GM19035 (cell line): ENCODE data around the gene SLX4IP.
A peak's percentile ranks its signal among the peaks of the same experiment; 100 is the strongest.
"Not testable (repeated sequence)": the region's sequence is repeated elsewhere in the genome, so short reads cannot be mapped to it uniquely, and the experiment has no call there.

Experiments used
- ATAC-seq: cut with Tn5 transposase; IDR thresholded peaks from one replicate; pipeline ENCODE4 v1.9.1; 2021; ENCODE audit not compliant: unreplicated experiment

The SLX4IP gene

GRCh38 chr20:10434832-10435812 is at the start of gene SLX4IP:
Gene SLX4IP (plus strand): TSS chr20:10435305. CDS start chr20:10458205, 22,900 bp downstream.
- peak; percentile 54 for ATAC-seq

- ATAC-seq, result no peak
Measured at GRCh38 chr20:10385850-10386544, 49.1 kb upstream of the SLX4IP start.

- no peak for ATAC-seq
Measured at GRCh38 chr20:10387686-10388085, 47.4 kb upstream of the SLX4IP start.

- no peak for ATAC-seq
Measured at GRCh38 chr20:10388597-10388996, 46.5 kb upstream of the SLX4IP start.

- no peak for ATAC-seq
Measured at GRCh38 chr20:10390709-10391108, 44.4 kb upstream of the SLX4IP start.

GRCh38 chr20:10394752-10395151 is 40.4 kb upstream of the SLX4IP start:
- not testable (repeated sequence) for ATAC-seq

GRCh38 chr20:10398834-10399369 is 36.2 kb upstream of the SLX4IP start:
- no peak for ATAC-seq

- no peak for ATAC-seq
Measured at GRCh38 chr20:10402938-10403608, 32.0 kb upstream of the SLX4IP start.

GRCh38 chr20:10404023-10404628 is 31.0 kb upstream of the SLX4IP start:
- ATAC-seq, result no peak

GRCh38 chr20:10404959-10405530 is 30.1 kb upstream of the SLX4IP start:
- ATAC-seq, result no peak

GRCh38 chr20:10408108-10408813 is 26.8 kb upstream of the SLX4IP start:
- no peak for ATAC-seq

GRCh38 chr20:10411673-10412072 is 23.4 kb upstream of the SLX4IP start:
- no peak for ATAC-seq

GRCh38 chr20:10412591-10413408 is 22.3 kb upstream of the SLX4IP start:
- no peak for ATAC-seq

GRCh38 chr20:10415013-10415650 is 20.0 kb upstream of the SLX4IP start:
- ATAC-seq, result no peak

GRCh38 chr20:10417218-10417617 is 17.9 kb upstream of the SLX4IP start:
- not testable (repeated sequence) for ATAC-seq

- ATAC-seq, result no peak
Measured at GRCh38 chr20:10419550-10420133, 15.5 kb upstream of the SLX4IP start.

GRCh38 chr20:10423735-10424134 is 11.4 kb upstream of the SLX4IP start:
- no peak for ATAC-seq

- ATAC-seq, result no peak
Measured at GRCh38 chr20:10427060-10427692, 7.9 kb upstream of the SLX4IP start.
